A549 (cell line): ENCODE data around the gene CENPB. TPM values are rescaled to one million over a fixed set of nuclear protein-coding genes. Genes with fewer than 3 reads are reported as not detected.

Experiments
- ATAC-seq, 2 experiments: fragments of 200-7000 bp in 1 of 2; fragments of >200 bp in 1 of 2; cut with Nextera tagmentation in 1 of 2; cut with Tn5 transposase in 1 of 2; 3 replicates each; pipeline versions ENCODE4 v1.8.0 to v1.9.1; 2018 to 2020; ENCODE audit warnings: mild to moderate bottlenecking in 1 of 2, moderate library complexity in 1 of 2
- CTCF ChIA-PET: fragments of 300-600 bp; sonication (Branson Sonifier 250); formaldehyde crosslinking; extraction: SDS; loops from one replicate; lab custom pipeline; 2021; ENCODE audit warnings: antibody characterized with exemption, inconsistent platforms; lab: Yijun Ruan, JAX
- POLR2A ChIA-PET: fragments of 350-600 bp; formaldehyde crosslinking; extraction: SDS; loops from one replicate; lab custom pipeline; 2021; ENCODE audit warnings: antibody characterized with exemption, inconsistent platforms; lab: Yijun Ruan, JAX
- DNase-seq, 2 experiments: peaks; one replicate each; pipeline versions ENCODE4 v3.0.0 to v3.0.0-alpha.2; 2011 to 2016; ENCODE audit warnings: low read depth in 1 of 2, low spot score in 1 of 2
- FAIRE-seq: peaks from 2 replicates; lab custom pipeline; 2011; peaks lifted over from hg19 to GRCh38; lab: Jason Lieb, UNC
- H3K27ac ChIP-seq, 2 experiments: fragments of >200 bp; sonication (Bioruptor Twin); formaldehyde crosslinking; 3 replicates each; pipeline ENCODE4 v1.5.1; 2016 to 2017
- H3K4me1 ChIP-seq: fragments of >200 bp; sonication (Bioruptor Twin); formaldehyde crosslinking; 3 replicates; pipeline ENCODE4 v1.6.1; 2016
- H3K4me2 ChIP-seq: fragments of >200 bp; sonication (Bioruptor Twin); formaldehyde crosslinking; 3 replicates; pipeline ENCODE4 v1.6.1; 2016
- H3K4me3 ChIP-seq: fragments of >200 bp; sonication (Bioruptor Twin); formaldehyde crosslinking; 3 replicates; pipeline ENCODE4 v1.5.1; 2016
- H3K9me3 ChIP-seq: fragments of >200 bp; sonication (Bioruptor Twin); formaldehyde crosslinking; 3 replicates; pipeline ENCODE4 v1.6.1; 2016
- BCL3 ChIP-seq: fragments of >200 bp; sonication (Bioruptor Twin); formaldehyde crosslinking; IDR thresholded peaks from 3 replicates; pipeline ENCODE4 v1.6.1; 2016
- E2F6 ChIP-seq: IDR thresholded peaks from 2 replicates; pipeline ENCODE4 v1.6.1; 2012; ENCODE audit warnings: low read depth, borderline replicate concordance
- ELK1 ChIP-seq: fragments of 150-350 bp; IDR thresholded peaks from 2 replicates; pipeline ENCODE4 v1.6.1; 2014; ENCODE audit warnings: low read depth, mild to moderate bottlenecking, low read length
- EP300 ChIP-seq, 2 experiments: fragments of >200 bp; sonication (Bioruptor Twin); formaldehyde crosslinking; IDR thresholded peaks; 2 replicates in 1 of 2; 3 replicates in 1 of 2; pipeline ENCODE4 v1.6.1; 2016 to 2017
- FOSB ChIP-seq: fragments of 250-450 bp; sonication (Bioruptor Pico); IDR thresholded peaks from 2 replicates; pipeline ENCODE4 v1.5.0; 2020; ENCODE audit warnings: mild to moderate bottlenecking, moderate library complexity
- GATA3 ChIP-seq: IDR thresholded peaks from 2 replicates; pipeline ENCODE4 v1.6.1; 2012; ENCODE audit warnings: borderline replicate concordance
- HEYL ChIP-seq: fragments of 250-450 bp; sonication (Bioruptor Pico); IDR thresholded peaks from 2 replicates; pipeline ENCODE4 v1.8.0; 2021; ENCODE audit warnings: mild to moderate bottlenecking, moderate library complexity
- HOXB13 ChIP-seq: fragments of 250-450 bp; sonication (Bioruptor Pico); IDR thresholded peaks from 2 replicates; pipeline ENCODE4 v1.5.0; 2020; ENCODE audit warnings: low read depth, mild to moderate bottlenecking, moderate library complexity
- KDM1A ChIP-seq: fragments of 200-600 bp; sonication (generic); IDR thresholded peaks from 2 replicates; pipeline ENCODE4 v1.6.1; 2016; ENCODE audit warnings: low read depth, mild to moderate bottlenecking
- MAFK ChIP-seq: fragments of 450-650 bp; IDR thresholded peaks from 2 replicates; pipeline ENCODE4 v1.6.1; 2014; ENCODE audit not compliant: partially characterized antibody
- MAX ChIP-seq: IDR thresholded peaks from 2 replicates; pipeline ENCODE4 v1.6.1; 2012
- NFE2L2 ChIP-seq: fragments of 150-350 bp; conservative IDR thresholded peaks from 2 replicates; pipeline ENCODE4 v1.6.1; 2014; ENCODE audit warnings: low read length
- PBX3 ChIP-seq: IDR thresholded peaks from 2 replicates; pipeline ENCODE4 v1.6.1; 2012
- SMC3 ChIP-seq: fragments of >200 bp; sonication (Bioruptor Twin); formaldehyde crosslinking; IDR thresholded peaks from 3 replicates; pipeline ENCODE4 v1.6.1; 2018; ENCODE audit warnings: inconsistent platforms
- USF2 ChIP-seq: fragments of 450-650 bp; IDR thresholded peaks from 2 replicates; pipeline ENCODE4 v1.6.1; 2014; ENCODE audit warnings: antibody characterized with exemption
- ZC3H11A ChIP-seq: fragments of 450-650 bp; IDR thresholded peaks from 2 replicates; pipeline ENCODE4 v1.6.1; 2014; ENCODE audit warnings: antibody characterized with exemption, mild to moderate bottlenecking
- WGBS: methylation state at CpG from one replicate; pipeline ENCODE4 v1.1.6; 2017; ENCODE audit errors: missing lambda C conversion rate; 5-methylcytosine and 5-hydroxymethylcytosine counted together
- polyA plus RNA-seq, 4 experiments: library from polyadenylated mRNA; depleted of rRNA in 3 of 4; stranded (reverse); fragments of >200 nt; fragmentation: RNase III in 1 of 4; extraction: RNeasy Plus Mini Kit Qiagen cat#74134 plus additional on column Dnase treatment in 1 of 4; gene quantifications; 2 replicates in 3 of 4; 3 replicates in 1 of 4; pipeline ENCODE4 v1.2.3, GENCODE V29; 2011 to 2017

The CENPB gene
- polyA plus RNA-seq, 2 of the 4 experiments (the other 2 are of a cell fraction): 42.6 to 106 TPM

GRCh38 chr20:3767110-3767426, 19.5 kb downstream of the CENPB start:
- H3K9me3 ChIP-seq: no peaks in the 10 kb centered on the region
- H3K4me1 ChIP-seq: peaks cover 20% of the 10 kb centered on the region
- ATAC-seq (peak; percentile 16 to 23; a peak in 3 of 6 replicates), FAIRE-seq (no peak), DNase-seq (no peak)
- ChIA-PET POLR2A (interaction anchor here (0.7 to 3.1 kb wide), 13 partner anchors 9 to 108 kb away, joined by 3 to 27 read pairs (median 9); partner anchors contain the start of genes AP5S1 and SPEF1), CTCF (interaction anchor here (0.8 to 72.1 kb wide), 7 partner anchors 3 to 90 kb away, joined by 3 to 2233 read pairs (median 52); partner anchors contain the start of genes ADAM33, ADISSP, AP5S1 and CENPB)
- H3K4me3 ChIP-seq: peak overlapping the region; percentile 87
- WGBS: 5% methylated on average over 11 of the region's 21 CpGs
- H3K27ac ChIP-seq: peak overlapping the region; percentile 86 to 89
- H3K4me2 ChIP-seq: peak overlapping the region; percentile 84
- TF ChIP-seq ELK1 (no peak), HEYL (CRISPR knock-in tag) (no peak), E2F6 (no peak), PBX3 (peak; percentile 8; the same call in 1 of the 2 replicates), SMC3 (no peak), ZC3H11A (no peak), FOSB (CRISPR knock-in tag) (no peak), KDM1A (0 out of 2 replicates have a peak, but pooled peaks have one; percentile 17), BCL3 (no peak), GATA3 (0 out of 2 replicates have a peak, but pooled peaks have one; percentile 12), NFE2L2 (no peak)

- TF ChIP-seq GATA3 (no peak), KDM1A (no peak), MAX (no peak), USF2 (no peak), HOXB13 (CRISPR knock-in tag) (no peak)
- FAIRE-seq: no peak
- peak overlapping the region; percentile 84 for H3K4me2 ChIP-seq
- H3K9me3 ChIP-seq: no peaks in the 10 kb centered on the region
- no peak for ATAC-seq
- peaks cover 20% of the 10 kb centered on the region for H3K4me1 ChIP-seq
- ChIA-PET CTCF (interaction anchor here (0.7 to 72.1 kb wide), 6 partner anchors 2 to 342 kb away, joined by 3 to 2233 read pairs (median 843); partner anchors contain the start of genes ADAM33, ADISSP, AP5S1 and CENPB), POLR2A (interaction anchor here (0.7 to 3.1 kb wide), 3 partner anchors 16 to 85 kb away, joined by 3 to 21 read pairs (median 4); no protein-coding TSS in a partner anchor)
- H3K27ac ChIP-seq: peak overlapping the region; percentile 86 to 89
- WGBS: 20% methylated on average over 9 of the region's 9 CpGs
- peak overlapping the region; percentile 87 for H3K4me3 ChIP-seq
- DNase-seq: no peak
These were observed 20.0 kb downstream of the CENPB start for GRCh38 chr20:3766422-3767109.

- TF ChIP-seq PBX3 (no peak), MAFK (no peak), EP300 (IDR thresholded peaks at IDR 0.05) (no peak)
- 79% methylated on average over 3 of the region's 3 CpGs for WGBS
- peaks cover 20% of the 10 kb centered on the region for H3K4me1 ChIP-seq
- no peak for DNase-seq
- H3K27ac ChIP-seq: no peak overlapping the region
- no peak for ATAC-seq
- H3K9me3 ChIP-seq: no peaks in the 10 kb centered on the region
- CTCF ChIA-PET: interaction anchor here (0.7 to 72.1 kb wide), 7 partner anchors 1 to 344 kb away, joined by 3 to 2233 read pairs (median 52); partner anchors contain the start of genes ADAM33, ADISSP, AP5S1 and CENPB
- H3K4me3 ChIP-seq: no peak overlapping the region
- H3K4me2 ChIP-seq: no peak overlapping the region
- POLR2A ChIA-PET: no interaction called here
- FAIRE-seq: no peak
These were observed 21.2 kb downstream of the CENPB start for GRCh38 chr20:3765171-3765882.
